ENCODE data around the gene PIAS3.

- TF ChIP-seq CTCF (IDR thresholded peaks at IDR 0.05; ENCODE audit: insufficient read depth, low read length) = no peak
- TF ChIP-seq SPI1 (IDR thresholded peaks at IDR 0.05; ENCODE audit: borderline replicate concordance, low read depth) = no peak
- TF ChIP-seq POLR2AphosphoS5 (IDR thresholded peaks at IDR 0.05; ENCODE audit: low read depth) = no peak
- no peak for TF ChIP-seq GABPA (IDR thresholded peaks at IDR 0.05; ENCODE audit: low read depth)
- TF ChIP-seq REST (IDR thresholded peaks at IDR 0.05; ENCODE audit: insufficient replicate concordance, low read depth) = no peak
Observed at GRCh38 chr1:145859491-145860023, 676 bp upstream of the PIAS3 start.

All from HL-60 (cell line).